ENCODE data around the gene FAM53C.

Gene FAM53C

DNA sequence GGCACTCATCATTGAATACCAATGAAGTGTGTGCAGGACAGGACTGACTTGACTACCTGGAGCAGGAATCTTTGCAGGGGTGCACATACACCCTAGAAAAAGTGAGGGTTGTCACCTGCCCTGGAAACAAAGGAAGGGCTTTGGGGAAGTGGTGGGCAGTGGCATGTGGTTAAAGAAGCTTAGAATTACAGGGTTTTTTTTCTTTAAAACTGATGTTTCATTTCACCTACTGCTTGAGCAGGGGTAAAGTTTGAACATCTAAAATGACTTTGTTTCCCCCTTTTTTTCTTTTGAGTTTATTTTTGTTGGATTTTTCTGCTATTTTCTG, 12.5 kb downstream of the FAM53C start:
- in situ Hi-C loops (cut with MboI; ENCODE audit: low sequenced_read_pairs): no loop called here

DNA sequence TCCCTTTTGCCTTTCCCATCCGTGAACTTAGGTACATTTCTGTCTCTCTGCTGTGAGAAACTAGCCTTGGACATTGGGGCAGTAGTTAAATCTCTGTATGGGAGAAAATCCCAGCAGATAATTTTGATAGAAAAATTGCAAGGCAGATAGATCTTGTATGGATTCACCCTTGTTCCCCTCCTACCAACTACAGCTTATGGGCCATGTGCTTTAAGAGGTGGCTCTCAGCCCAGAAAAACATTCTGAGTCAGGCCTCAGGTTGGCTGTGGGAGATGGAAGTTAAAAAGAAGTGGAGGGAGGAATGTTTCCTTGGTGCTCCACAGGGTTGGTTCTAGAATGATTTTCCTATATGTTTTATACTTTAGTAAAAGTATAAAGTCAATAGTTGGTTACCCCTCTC, 13.0 kb downstream of the FAM53C start:
- in situ Hi-C loops (cut with MboI; ENCODE audit: low sequenced_read_pairs): no loop called here

- in situ Hi-C loops (cut with MboI; ENCODE audit: low sequenced_read_pairs): no loop called here
Measured at GRCh38 chr5:138351517-138351916, 13.5 kb downstream of the FAM53C start.

DNA sequence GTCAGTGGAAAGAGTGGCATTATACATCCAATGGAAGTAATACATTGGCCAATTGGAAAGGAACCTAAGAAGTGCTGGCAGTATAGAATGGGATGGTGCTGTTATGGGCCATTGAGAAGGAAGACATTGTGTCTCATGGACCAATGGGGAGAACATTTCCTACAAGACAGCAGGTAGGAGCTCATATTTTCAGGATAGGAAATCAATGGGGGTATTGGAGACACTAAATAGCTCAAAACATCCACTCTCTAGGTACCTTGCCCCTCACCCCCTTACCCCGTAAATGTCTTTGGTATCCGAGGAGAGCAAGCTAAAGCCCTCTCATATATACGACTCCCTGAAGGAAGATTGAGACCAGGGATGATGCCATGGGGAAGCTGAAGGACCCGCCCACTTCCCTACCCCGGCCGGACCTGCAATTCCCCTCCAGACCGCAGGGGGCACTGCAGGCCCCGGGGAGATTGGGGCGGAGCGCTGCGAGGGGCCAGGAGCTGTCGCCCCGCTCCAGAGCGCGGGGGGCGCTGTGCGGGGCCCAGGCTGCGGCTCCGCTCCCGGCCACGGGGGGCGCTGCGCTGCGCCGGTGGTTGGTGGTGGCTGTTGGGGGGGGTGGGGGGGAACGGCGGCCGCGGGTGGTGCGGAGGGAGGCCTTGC, 14.1 kb downstream of the FAM53C start, which contains the start of gene KDM3B:
TSS of gene KDM3B (plus strand) at position 615 of the 651 bp plus-strand sequence. CDS start 111 bp downstream, outside the sequence.
- in situ Hi-C loops (cut with MboI; ENCODE audit: low sequenced_read_pairs): no loop called here

DNA sequence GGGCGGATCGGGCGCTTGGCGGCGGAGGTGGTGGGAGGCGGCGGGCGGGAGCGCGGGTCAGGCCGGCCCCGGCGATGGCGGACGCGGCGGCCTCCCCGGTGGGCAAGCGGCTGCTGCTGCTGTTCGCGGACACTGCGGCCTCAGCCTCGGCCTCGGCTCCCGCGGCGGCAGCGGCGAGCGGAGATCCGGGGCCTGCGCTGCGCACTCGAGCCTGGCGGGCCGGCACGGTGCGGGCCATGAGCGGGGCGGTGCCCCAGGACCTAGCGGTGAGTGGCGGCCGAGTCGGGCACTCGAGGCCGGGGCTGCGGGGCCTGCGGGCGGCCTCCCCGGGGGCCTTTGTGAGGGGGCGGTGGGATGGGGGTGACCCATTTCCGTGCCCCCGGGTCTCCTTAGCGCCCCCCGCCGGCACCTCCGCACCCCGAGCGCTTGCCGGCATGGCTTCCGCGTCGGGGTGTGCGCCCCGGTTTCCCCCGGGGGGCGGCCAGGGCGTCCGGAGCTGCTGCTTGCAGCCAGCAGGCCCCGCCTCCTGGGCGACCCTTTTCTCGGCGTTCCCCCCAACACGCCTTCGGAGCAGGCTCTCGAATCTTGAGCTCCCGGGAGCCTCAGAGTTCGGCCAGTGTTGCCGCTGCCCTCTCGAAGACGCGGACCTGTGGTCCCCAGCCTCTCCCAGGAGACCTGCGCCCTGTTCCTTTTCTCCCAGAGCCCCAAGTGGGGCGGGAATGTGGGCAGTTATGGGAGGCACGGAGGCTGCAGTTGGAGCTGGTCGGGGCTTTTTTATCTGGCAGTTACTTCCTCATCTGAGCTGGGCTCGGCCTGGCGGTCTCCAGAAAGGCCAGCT, 14.9 kb downstream of the FAM53C start:
- in situ Hi-C loops (cut with MboI; ENCODE audit: low sequenced_read_pairs): no loop called here

- in situ Hi-C loops (cut with MboI; ENCODE audit: low sequenced_read_pairs): no loop called here
Measured at GRCh38 chr5:138353560-138354080, 15.6 kb downstream of the FAM53C start.

DNA sequence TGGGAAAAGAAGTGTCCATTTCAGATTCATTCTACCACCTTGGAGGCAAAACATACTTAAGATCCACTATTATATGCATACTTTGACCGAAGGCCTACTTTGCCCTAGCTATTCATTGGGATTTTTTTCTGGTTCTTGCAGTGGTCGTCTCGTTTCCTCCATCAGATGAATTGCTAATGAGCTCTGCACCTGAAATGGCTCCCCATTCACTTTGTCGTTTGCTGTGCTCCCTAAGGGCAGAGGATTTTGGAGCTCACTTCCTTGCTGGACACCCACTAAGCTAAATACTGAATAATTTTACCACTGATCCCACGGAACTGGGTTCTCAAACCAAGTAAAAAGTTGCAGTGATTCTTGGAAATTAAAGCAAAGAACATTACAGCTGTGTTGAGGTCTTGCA, 16.3 kb downstream of the FAM53C start:
- in situ Hi-C loops (cut with MboI; ENCODE audit: low sequenced_read_pairs): no loop called here

GRCh38 chr5:138354926-138355378, 16.9 kb downstream of the FAM53C start:
- in situ Hi-C loops (cut with MboI; ENCODE audit: low sequenced_read_pairs): no loop called here

GRCh38 chr5:138359621-138360020, 21.6 kb downstream of the FAM53C start:
- in situ Hi-C loops (cut with MboI; ENCODE audit: low sequenced_read_pairs): no loop called here

DNA sequence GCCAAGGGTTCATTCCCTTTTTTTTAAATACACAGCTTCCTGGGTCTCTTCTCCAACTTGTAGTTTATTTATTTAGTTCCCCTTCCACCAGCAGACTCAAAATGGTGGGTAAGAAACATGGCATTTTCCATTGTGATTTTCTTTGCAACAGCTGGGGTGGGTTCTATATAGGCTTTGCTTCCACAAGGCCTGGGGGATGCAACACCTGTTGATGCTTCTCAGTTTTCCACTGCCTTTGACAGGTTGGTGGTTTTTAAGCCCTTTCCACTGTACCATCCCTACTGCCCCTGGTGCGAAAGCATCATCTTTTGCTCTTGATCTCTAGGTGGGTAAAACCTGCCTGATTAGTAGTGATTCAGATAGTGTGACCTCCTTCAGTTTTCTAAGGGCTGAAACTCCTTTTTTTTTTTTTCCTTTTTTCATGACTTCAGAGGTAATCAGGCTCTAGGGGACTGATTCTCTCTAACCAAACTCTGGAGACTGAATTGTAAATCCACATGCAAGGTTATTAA, 22.9 kb downstream of the FAM53C start:
- in situ Hi-C loops (cut with MboI; ENCODE audit: low sequenced_read_pairs): no loop called here

- in situ Hi-C loops (cut with MboI; ENCODE audit: low sequenced_read_pairs): no loop called here
Measured at GRCh38 chr5:138364576-138364975, 26.5 kb downstream of the FAM53C start.

DNA sequence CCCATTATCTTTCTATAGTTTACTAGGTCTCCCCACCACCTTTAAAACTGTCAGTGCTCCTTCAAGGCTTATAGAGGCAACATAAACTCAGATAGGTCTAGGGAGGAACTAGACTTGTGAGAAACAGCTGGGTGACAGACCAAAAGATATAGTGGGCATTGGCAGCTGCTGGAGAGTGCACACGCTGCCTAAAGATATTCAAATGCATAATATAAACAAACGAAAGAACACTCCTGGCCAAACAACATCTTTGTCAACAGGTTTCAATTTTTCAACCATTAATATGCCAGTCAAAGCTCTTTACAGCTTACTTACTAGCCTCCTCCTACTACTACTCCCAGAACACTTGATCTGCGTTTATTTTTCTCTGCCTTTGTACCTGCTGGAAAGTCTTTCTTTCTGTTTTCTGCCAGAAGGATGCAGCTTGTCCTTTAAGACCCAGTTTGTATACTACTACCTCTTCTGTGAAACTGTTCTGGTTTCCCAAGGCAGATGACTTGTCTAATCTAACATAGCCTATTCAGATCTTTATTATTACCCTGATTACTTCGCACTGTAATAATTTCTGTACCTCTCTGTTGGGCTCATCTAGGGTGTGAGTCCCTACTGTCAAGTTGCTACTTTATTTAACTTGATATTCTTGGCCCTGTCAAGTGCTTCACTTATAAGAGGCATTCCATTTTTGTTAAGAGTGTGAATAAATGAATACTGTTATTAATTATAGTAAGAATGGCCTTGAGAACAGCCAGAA, 28.7 kb downstream of the FAM53C start:
- in situ Hi-C loops (cut with MboI; ENCODE audit: low sequenced_read_pairs): no loop called here

- in situ Hi-C loops (cut with MboI; ENCODE audit: low sequenced_read_pairs): no loop called here
Measured at GRCh38 chr5:138369261-138369660, 31.2 kb downstream of the FAM53C start.

GRCh38 chr5:138369706-138370105, 31.6 kb downstream of the FAM53C start:
- in situ Hi-C loops (cut with MboI; ENCODE audit: low sequenced_read_pairs): no loop called here

DNA sequence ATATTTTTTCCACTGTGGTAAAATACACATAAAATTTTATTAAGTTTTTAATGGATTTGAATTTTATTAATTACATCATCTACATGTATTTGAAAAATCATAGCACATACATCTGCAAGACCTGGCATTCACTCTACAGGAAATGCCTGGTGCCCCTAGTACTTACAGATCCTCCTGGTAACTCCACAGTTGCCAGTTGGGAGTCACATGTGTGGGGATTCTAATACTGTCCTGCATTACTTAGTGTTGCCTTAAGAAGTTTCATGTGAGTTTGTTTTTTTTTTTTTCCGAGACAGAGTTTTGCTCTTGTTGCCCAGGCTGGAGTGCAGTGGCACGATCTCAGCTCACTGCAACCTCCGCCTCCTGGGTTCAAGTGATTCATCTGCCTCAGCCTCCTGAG, 32.5 kb downstream of the FAM53C start:
- in situ Hi-C loops (cut with MboI; ENCODE audit: low sequenced_read_pairs): no loop called here

DNA sequence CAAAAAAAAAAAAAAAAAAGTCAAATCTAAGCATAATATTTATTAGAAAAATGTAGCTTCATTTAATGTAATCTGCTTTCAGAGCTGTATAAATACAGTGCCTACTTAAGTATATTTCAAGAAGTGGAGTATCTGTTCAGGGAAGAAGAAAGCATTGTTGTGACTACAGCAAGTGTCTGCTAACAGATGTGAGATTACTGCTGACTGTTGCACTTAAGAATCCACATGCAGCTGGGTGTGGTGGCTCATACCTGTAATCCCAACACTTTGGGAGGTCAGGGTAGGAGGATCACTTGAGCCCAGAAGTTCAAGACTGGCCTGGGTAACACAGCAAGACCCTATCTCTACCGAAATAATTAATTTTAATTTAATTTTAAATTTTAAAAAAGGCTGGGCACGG, 33.4 kb downstream of the FAM53C start:
- in situ Hi-C loops (cut with MboI; ENCODE audit: low sequenced_read_pairs): no loop called here

- in situ Hi-C loops (cut with MboI; ENCODE audit: low sequenced_read_pairs): no loop called here
Measured at GRCh38 chr5:138372225-138372624, 34.2 kb downstream of the FAM53C start.

DNA sequence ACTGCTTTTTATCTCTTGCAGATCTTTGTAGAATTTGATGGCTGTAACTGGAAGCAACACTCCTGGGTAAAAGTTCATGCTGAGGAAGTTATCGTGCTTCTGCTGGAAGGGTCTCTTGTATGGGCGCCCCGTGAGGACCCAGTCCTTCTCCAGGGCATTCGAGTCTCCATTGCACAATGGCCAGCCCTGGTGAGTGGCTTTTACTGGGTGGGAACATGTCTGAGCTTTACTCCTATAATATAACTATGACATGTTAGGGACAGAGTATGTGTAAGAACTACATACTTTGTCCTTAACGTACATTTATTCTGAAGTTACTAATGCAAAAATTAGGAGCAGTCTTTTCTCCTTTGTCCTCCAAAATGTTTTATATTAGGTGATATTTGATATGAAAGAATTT, 34.6 kb downstream of the FAM53C start:
- in situ Hi-C loops (cut with MboI; ENCODE audit: low sequenced_read_pairs): no loop called here

DNA sequence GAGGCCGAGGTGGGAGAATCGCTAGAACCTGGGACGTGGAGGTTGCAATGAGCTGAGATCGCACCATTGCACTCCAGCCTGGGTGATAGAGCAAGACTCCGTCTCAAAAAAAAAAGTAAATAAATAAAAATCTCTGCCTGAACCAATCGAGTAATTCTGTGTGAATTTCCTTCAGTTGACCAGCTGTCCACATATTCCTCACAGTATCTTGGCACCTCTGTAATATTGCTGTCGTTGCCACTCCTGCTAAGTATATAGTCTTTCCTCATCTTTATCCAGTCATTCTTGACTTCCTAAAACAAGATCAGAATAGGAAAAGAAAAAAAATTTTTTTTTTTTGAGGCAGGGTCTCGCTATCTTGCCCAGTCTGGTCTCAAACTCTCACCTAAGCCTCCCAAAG, 44.3 kb downstream of the FAM53C start:
- in situ Hi-C loops (cut with MboI; ENCODE audit: low sequenced_read_pairs): no loop called here

- in situ Hi-C loops (cut with MboI; ENCODE audit: low sequenced_read_pairs): no loop called here
Measured at GRCh38 chr5:138385660-138386059, 47.6 kb downstream of the FAM53C start.

- in situ Hi-C loops (cut with MboI; ENCODE audit: low sequenced_read_pairs): no loop called here
Measured at GRCh38 chr5:138386290-138386689, 48.2 kb downstream of the FAM53C start.
